IMR-90 (cell line): ENCODE data around the gene SYCE3.

Source experiments
- CEBPB ChIP-seq: IDR thresholded peaks from 2 replicates; pipeline ENCODE4 v1.6.1; 2012; ENCODE audit warnings: low read depth, low read length, improper control_type of control experiment
- CHD1 ChIP-seq: IDR thresholded peaks from 2 replicates; pipeline ENCODE4 v1.6.1; 2012; ENCODE audit warnings: low read depth, low read length, improper control_type of control experiment
- CTCF ChIP-seq: conservative IDR thresholded peaks from 2 replicates; pipeline ENCODE4 v1.5.1; 2012; ENCODE audit warnings: mild to moderate bottlenecking, low read depth, low read length, improper control_type of control experiment
- MAFK ChIP-seq: IDR thresholded peaks from 2 replicates; pipeline ENCODE4 v1.6.1; 2012; ENCODE audit warnings: low read depth, low read length, improper control_type of control experiment
- MXI1 ChIP-seq: IDR thresholded peaks from 2 replicates; pipeline ENCODE4 v1.6.1; 2012; ENCODE audit warnings: low read depth, mild to moderate bottlenecking, low read length, moderate library complexity, borderline replicate concordance
- POLR2A ChIP-seq: IDR thresholded peaks from 2 replicates; pipeline ENCODE4 v1.6.1; 2012; ENCODE audit warnings: mild to moderate bottlenecking, low read depth, low read length
- RAD21 ChIP-seq: IDR thresholded peaks from 2 replicates; pipeline ENCODE4 v1.6.1; 2012; ENCODE audit warnings: low read length, improper control_type of control experiment
- TF ChIP-seq, protein P1 (sequence below): fragments of 150-350 bp; IDR thresholded peaks from 2 replicates; pipeline ENCODE4 v1.6.1; 2016; ENCODE audit warnings: low read depth, mild to moderate bottlenecking, low read length, moderate library complexity, borderline replicate concordance

DNA sequence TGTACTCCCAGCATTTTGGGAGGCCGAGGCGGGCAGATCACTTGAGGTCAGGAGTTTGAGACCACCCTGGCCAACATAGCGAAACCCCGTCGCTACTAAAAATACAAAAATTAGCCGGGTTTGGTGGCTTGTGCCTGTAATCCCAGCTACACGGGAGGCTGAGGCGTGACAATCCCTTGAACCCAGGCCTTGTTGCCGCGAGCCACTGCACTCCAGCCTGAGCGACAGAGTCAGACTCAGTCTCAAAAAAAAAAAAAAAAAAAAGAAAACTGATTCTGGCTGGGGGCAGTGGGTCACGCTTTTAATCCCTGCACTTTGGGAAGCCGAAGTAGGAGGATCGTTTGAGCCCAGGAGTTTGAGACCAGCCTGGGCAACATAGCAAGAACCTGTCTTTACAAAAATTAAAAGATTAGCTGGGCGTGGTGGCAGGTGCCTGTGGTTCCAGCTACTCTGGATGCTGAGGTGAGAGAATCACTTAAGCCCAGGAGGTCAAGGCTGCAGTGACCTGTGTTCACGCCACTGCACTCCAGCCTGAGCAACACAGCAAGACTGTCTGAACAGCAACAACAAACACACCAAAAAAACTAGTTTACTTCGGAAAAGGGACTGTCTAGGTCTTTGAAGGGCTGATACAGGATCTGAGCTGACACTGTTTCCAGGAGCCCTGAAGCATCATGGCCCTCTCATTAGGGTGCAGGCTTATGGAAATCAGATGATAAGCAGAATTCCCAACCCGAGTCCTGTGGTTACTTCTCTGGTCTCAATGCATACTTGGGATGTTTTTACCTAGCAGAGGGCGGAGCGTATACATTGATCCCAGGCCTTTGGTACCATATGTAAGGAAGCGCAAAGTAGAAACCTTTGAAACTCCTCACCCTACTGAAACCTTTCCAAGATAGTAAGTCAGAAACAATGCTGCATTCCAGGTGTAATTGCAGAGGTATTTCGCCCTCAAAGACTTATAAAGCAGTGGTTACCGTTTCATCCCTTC lies 21.7 kb upstream of the SYCE3 start:
- TF ChIP-seq MXI1 (no peak), CTCF (no peak), RAD21 (no peak), CHD1 (no peak), MAFK (no peak), POLR2A (no peak), CEBPB (no peak)
- TF ChIP-seq, protein P1, sequence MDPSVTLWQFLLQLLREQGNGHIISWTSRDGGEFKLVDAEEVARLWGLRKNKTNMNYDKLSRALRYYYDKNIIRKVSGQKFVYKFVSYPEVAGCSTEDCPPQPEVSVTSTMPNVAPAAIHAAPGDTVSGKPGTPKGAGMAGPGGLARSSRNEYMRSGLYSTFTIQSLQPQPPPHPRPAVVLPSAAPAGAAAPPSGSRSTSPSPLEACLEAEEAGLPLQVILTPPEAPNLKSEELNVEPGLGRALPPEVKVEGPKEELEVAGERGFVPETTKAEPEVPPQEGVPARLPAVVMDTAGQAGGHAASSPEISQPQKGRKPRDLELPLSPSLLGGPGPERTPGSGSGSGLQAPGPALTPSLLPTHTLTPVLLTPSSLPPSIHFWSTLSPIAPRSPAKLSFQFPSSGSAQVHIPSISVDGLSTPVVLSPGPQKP = no peak
